GM19043 (cell line): ENCODE measurements around the gene SHQ1.
A peak's percentile ranks its signal among the peaks of the same experiment; 100 is the strongest.

ENCODE experiments used
- ATAC-seq: cut with Tn5 transposase; IDR thresholded peaks from one replicate; pipeline ENCODE4 v1.9.1; 2021; ENCODE audit warnings: low read depth; ENCODE audit not compliant: unreplicated experiment

Gene SHQ1

GRCh38 chr3:72847751-72848702 is at the start of gene SHQ1:
SHQ1 (minus strand) TSS chr3:72848445; CDS start chr3:72848340, 105 bp downstream.
- ATAC-seq: peak; percentile 83

GRCh38 chr3:72897758-72898007 is 49.4 kb upstream of the SHQ1 start:
- ATAC-seq: no peak

DNA sequence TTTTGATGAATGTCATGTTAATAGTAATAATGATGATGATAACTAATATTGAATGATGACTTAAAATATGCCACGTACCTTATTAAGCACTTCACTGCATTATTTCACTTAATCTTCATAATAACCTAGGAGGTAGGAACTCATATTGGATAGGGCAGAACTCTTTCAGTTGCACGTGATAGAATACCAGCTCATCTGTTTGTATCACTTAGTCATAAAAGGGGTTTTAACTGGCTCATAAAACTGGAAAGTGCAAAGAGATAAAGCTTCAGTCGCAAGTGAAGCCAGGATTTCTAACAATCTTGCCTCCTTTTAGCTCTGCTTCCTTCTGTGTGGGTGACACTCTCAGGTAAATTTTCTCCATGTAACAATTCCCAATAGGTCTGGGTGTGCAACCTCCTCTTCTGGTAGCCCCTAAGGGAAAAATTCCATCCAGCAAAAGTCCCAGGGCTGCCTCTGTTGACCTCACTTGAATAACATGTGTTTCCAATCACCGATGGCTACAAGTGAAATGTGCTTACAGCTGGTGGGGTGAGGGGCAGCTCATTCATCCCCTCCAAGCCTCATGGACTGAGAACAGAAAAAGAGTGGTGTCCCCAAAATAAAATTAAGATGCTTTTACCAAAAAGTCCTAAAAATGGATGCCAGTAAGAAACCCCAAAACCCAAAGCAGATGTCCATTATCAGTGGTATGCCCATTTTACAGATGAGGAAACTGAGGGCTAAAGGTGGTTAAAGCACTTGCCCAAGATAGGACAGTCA is 48.9 kb upstream of the SHQ1 start:
- no peak for ATAC-seq

- ATAC-seq: no peak
Observed at GRCh38 chr3:72894976-72895552, 46.8 kb upstream of the SHQ1 start.

GRCh38 chr3:72892870-72893269 is 44.6 kb upstream of the SHQ1 start:
- no peak for ATAC-seq

DNA sequence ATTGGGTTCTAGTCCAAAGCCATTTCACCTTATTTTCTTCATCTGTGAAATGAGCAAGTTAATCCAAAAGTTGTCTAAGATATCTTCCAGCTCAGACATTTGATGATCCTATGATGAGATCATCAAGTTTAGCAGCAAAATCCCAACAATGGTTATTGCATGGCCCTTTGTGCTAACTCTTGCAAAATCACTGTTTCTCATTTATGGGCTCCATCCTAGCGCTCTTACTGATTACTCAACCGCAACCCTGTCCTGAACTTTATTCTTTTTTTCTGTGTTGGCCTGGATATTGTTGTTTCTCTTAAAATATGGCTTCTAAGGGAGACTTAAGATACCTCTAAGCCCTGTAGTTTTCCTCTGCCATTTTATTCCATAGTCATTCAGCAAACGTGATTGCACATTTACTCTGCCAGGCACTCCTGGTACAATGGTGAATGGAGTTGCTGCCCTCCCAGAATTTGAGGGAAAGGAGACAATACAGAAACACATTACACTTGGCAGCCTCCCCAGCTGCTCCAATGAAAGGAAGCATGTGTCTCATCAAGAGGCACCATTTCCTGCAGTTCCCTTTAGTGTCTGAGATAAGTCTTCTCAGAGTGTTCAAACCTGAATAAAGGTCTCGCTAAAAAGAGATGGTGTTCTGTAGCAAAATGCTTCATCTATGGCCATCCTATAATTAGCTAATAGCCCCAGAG is 44.0 kb upstream of the SHQ1 start:
- no peak for ATAC-seq

- ATAC-seq: no peak
Observed at GRCh38 chr3:72891053-72891855, 43.0 kb upstream of the SHQ1 start.

DNA sequence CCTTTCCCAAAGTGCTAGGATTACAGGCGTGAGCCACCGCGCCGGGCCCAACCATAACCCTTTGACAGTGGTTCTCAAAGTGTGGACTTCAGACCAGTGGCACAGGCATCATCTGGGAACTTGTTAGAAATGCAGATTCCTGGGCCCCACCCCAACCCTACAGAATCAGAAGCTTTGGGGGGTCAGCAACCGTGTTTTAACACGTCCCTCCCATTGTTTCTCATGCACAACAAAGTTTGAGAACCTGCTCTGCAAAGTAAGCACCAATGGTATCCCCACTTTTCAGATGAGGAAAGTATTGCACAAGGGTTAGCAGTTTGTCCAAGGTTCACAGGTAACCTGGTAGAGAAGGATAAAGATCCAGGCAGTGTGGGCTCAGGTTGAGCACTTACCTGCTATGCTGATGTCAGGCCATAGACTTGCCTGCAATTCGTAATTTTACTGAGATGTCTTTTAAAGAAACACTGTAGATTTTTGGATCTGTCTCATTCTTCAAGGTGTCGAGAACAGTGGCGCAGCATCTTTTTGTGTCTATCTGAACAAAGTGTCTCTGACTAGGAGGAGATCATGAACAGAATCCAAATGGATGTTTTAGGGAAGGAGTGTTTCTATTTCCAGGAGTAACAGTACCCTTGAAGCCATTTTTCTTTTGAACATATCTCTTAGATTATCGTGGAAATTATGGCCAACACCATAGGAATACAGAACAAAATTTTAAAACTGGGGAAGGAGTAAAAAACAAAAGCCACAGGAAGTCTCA is 42.1 kb upstream of the SHQ1 start:
- no peak for ATAC-seq

GRCh38 chr3:72889310-72890165 is 41.3 kb upstream of the SHQ1 start:
- no peak for ATAC-seq

GRCh38 chr3:72888546-72889309 is 40.5 kb upstream of the SHQ1 start:
- ATAC-seq: no peak

DNA sequence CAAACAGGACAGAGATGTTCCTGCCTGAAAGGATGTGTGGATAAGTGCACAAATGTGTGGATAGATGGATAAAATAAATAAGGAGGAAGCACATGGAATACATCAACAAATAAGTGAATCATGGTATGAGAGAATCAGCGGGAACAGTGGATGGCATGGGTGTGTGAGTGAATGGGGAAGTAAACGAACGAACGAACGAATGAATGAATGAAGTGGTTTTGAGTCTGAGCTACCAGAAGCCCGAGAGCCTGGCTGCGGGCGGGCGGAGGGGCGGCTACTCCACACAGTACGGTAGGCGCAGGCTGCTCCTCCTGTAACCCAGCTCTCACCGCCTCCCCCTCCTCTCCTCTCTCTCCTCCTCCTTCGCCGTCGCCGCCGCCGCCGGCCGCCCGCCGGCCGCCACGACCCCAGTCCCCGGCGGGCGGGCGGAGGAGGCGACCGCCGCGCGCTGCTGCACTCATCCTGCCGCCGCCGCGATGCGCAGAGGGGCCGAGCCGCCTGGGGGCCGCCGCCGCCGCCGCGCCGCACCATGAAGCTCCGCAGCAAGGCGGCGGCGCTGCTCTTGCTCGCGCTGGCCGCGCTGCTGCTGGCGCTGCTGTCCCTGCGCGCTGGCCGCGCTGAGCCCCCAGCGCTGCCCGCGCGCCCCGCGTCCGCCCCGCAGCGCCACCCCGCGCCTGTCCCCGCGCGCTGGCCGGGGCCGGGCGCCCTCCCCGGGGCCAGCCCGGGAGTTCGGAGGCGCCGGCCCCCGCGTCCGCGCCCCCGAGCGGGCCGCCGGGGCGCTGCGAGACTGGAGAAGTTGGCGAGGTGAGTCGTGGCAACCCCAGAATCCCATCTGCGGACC is 39.7 kb upstream of the SHQ1 start, which contains the start of gene GXYLT2:
TSS of gene GXYLT2 (plus strand) at position 342 of the 841 bp plus-strand sequence. CDS start at position 530, 188 bp downstream.
- ATAC-seq: no peak

- no peak for ATAC-seq
Observed at GRCh38 chr3:72887343-72887704, 39.1 kb upstream of the SHQ1 start.

GRCh38 chr3:72872183-72872582 is 23.9 kb upstream of the SHQ1 start:
- ATAC-seq: no peak

DNA sequence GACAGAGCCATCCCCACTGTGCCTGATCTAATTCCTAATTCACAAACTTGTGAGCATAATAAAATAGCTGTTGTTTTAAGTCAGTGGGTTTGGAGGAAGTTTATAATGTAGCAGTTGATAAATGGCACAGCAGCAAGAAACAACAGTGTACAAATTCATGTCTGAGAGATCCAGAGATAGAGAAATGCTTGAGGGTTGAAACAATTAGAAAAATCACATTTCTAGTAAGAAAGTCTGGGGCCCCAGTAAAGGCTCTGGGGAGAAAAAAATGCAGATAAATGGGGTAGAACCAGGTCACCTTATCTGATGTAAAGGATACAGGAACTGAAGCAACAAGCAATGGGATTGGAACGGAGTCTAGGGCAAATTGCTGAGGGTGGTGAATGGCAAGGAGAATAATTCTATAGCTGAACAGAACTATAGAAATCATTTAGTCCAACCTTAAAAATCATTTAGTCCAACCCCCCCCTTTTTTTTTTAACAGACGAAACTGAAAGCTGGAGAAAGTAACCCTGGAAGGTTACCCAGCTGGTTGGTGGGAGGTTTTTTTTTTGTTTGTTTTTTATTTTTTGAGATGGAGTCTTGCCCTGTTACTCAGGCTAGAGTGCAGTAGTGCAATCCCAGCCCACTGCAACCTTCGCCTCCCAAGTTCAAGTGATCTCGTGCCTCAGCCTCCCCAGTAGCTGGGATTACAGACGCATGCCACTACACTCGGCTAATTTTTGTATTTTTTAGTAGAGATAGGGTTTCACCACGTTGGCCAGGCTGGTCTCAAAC is 14.3 kb upstream of the SHQ1 start:
- ATAC-seq: no peak

- no peak for ATAC-seq
Observed at GRCh38 chr3:72860846-72861245, 12.6 kb upstream of the SHQ1 start.

- no peak for ATAC-seq
Observed at GRCh38 chr3:72860053-72860452, 11.8 kb upstream of the SHQ1 start.
